Hepatocyte (in vitro differentiated cells): ENCODE data around the gene AKIRIN1. TPM values are rescaled to one million over a fixed set of nuclear protein-coding genes. Genes with fewer than 3 reads are reported as not detected.
"Not testable (repeated sequence)": the region's sequence is repeated elsewhere in the genome, so short reads cannot be mapped to it uniquely, and the experiment has no call there.

ENCODE experiments used
- DNase-seq: peaks from one replicate; pipeline ENCODE4 v3.0.0-alpha.2; 2016; ENCODE audit warnings: low spot score
- H2AFZ ChIP-seq: fragments of 200-600 bp; sonication (generic); 2 replicates; pipeline ENCODE4 v1.6.0; 2016; ENCODE audit warnings: antibody characterized with exemption, mild to moderate bottlenecking
- H3K27ac ChIP-seq: fragments of 200-600 bp; sonication (generic); 2 replicates; pipeline ENCODE4 v1.5.1; 2016; ENCODE audit warnings: mild to moderate bottlenecking
- H3K27me3 ChIP-seq: fragments of 200-600 bp; sonication (generic); 2 replicates; pipeline ENCODE4 v1.6.1; 2016
- H3K36me3 ChIP-seq: fragments of 200-600 bp; sonication (generic); replicated peaks from 2 replicates; pipeline ENCODE4 v1.5.1; 2016; ENCODE audit warnings: low read depth; ENCODE audit not compliant: insufficient read depth
- H3K4me1 ChIP-seq: fragments of 200-600 bp; sonication (generic); 2 replicates; pipeline ENCODE4 v1.5.1; 2016; ENCODE audit warnings: mild to moderate bottlenecking, moderate library complexity; ENCODE audit not compliant: insufficient read depth
- H3K4me2 ChIP-seq: fragments of 200-600 bp; sonication (generic); 2 replicates; pipeline ENCODE4 v1.6.0; 2016
- H3K4me3 ChIP-seq: fragments of 200-600 bp; sonication (generic); 2 replicates; pipeline ENCODE4 v1.5.1; 2016; ENCODE audit warnings: mild to moderate bottlenecking
- H3K79me2 ChIP-seq: fragments of 200-600 bp; sonication (generic); 2 replicates; pipeline ENCODE4 v1.6.0; 2017; ENCODE audit warnings: mild to moderate bottlenecking
- H3K9me2 ChIP-seq: fragments of 200-600 bp; sonication (generic); replicated peaks from 2 replicates; pipeline ENCODE4 v1.6.0; 2017; ENCODE audit warnings: mild to moderate bottlenecking; ENCODE audit not compliant: insufficient read depth
- H3K9me3 ChIP-seq: fragments of 200-600 bp; sonication (generic); 2 replicates; pipeline ENCODE4 v1.5.1; 2016; ENCODE audit warnings: low read depth, mild to moderate bottlenecking
- H4K20me1 ChIP-seq: fragments of 200-600 bp; sonication (generic); 2 replicates; pipeline ENCODE4 v1.6.0; 2016; ENCODE audit warnings: mild to moderate bottlenecking; ENCODE audit not compliant: insufficient read depth, poor library complexity, severe bottlenecking
- CTCF ChIP-seq: fragments of 200-600 bp; sonication (generic); IDR thresholded peaks from 2 replicates; pipeline ENCODE4 v1.5.1; 2016; ENCODE audit warnings: antibody characterized with exemption, mild to moderate bottlenecking; ENCODE audit not compliant: poor library complexity
- EZH2 ChIP-seq: fragments of 200-600 bp; sonication (generic); IDR thresholded peaks from 2 replicates; pipeline ENCODE4 v1.6.1; 2016; ENCODE audit warnings: antibody characterized with exemption, mild to moderate bottlenecking, borderline replicate concordance
- EZH2phosphoT487 ChIP-seq: fragments of 200-600 bp; sonication (generic); IDR thresholded peaks from one replicate; pipeline ENCODE4 v1.6.1; 2018; ENCODE audit warnings: antibody characterized with exemption, mild to moderate bottlenecking, low read depth, moderate library complexity; ENCODE audit not compliant: unreplicated experiment, severe bottlenecking
- WGBS: methylation state at CpG from one replicate; pipeline ENCODE4 v1.1.6; 2016; ENCODE audit warnings: low lambda C conversion rate; ENCODE audit errors: missing lambda C conversion rate; 5-methylcytosine and 5-hydroxymethylcytosine counted together
- polyA plus RNA-seq: library from polyadenylated mRNA; unstranded; fragments of >200 nt; fragmentation: Nextera tagmentation; extraction: Ambion mirVana; gene quantifications from 2 replicates; pipeline ENCODE4 v1.2.1, GENCODE V29; 2016
- total RNA-seq: library from RNA; depleted of rRNA; stranded (reverse); fragments of >200 nt; gene quantifications from 2 replicates; pipeline ENCODE4 v1.2.3, GENCODE V29; 2014

The AKIRIN1 gene
- total and polyA plus RNA-seq, 2 experiments from 2014 or later, result 75.1 to 77.3 TPM

- Histone ChIP-seq H3K4me3 (no peak overlapping the region), H3K79me2 (no peaks in the 10 kb centered on the region), H2AFZ (no peak overlapping the region), H3K27me3 (no peaks in the 10 kb centered on the region), H3K4me2 (no peak overlapping the region), H3K27ac (peak overlapping the region; percentile 84), H3K9me3 (no peaks in the 10 kb centered on the region), H3K9me2 (no peaks in the 10 kb centered on the region), H3K4me1 (no peaks in the 10 kb centered on the region), H4K20me1 (no peaks in the 10 kb centered on the region), H3K36me3 (no peaks in the 10 kb centered on the region)
- WGBS, result 74% methylated on average over 6 of the region's 6 CpGs
- no peak for DNase-seq
- no peak for TF ChIP-seq EZH2phosphoT487
- no peak for TF ChIP-seq CTCF
- TF ChIP-seq EZH2, result no peak
These were observed 55.6 kb downstream of the AKIRIN1 start for GRCh38 chr1:39046613-39047210.

GRCh38 chr1:39047374-39048229 is 56.5 kb downstream of the AKIRIN1 start:
- H3K4me1 ChIP-seq, result no peaks in the 10 kb centered on the region
- H3K4me2 ChIP-seq, result no peak overlapping the region
- TF ChIP-seq EZH2phosphoT487 (no peak), EZH2 (no peak)
- H3K9me3 ChIP-seq, result no peaks in the 10 kb centered on the region
- 58% methylated on average over 12 of the region's 12 CpGs for WGBS
- peak overlapping the region; percentile 84 for H3K27ac ChIP-seq
- no peaks in the 10 kb centered on the region for H3K36me3 ChIP-seq
- no peaks in the 10 kb centered on the region for H3K27me3 ChIP-seq
- H3K4me3 ChIP-seq, result no peak overlapping the region
- H3K9me2 ChIP-seq, result no peaks in the 10 kb centered on the region
- H2AFZ ChIP-seq, result no peak overlapping the region
- no peaks in the 10 kb centered on the region for H4K20me1 ChIP-seq
- no peaks in the 10 kb centered on the region for H3K79me2 ChIP-seq
- DNase-seq, result peak; percentile 72

- WGBS, result 82% methylated on average over 7 of the region's 7 CpGs
- no peak overlapping the region for H3K4me2 ChIP-seq
- H3K27ac ChIP-seq, result peak overlapping the region; percentile 69
- no peaks in the 10 kb centered on the region for H3K79me2 ChIP-seq
- H4K20me1 ChIP-seq, result no peaks in the 10 kb centered on the region
- H2AFZ ChIP-seq, result no peak overlapping the region
- no peaks in the 10 kb centered on the region for H3K9me2 ChIP-seq
- H3K9me3 ChIP-seq, result no peaks in the 10 kb centered on the region
- H3K36me3 ChIP-seq, result no peaks in the 10 kb centered on the region
- H3K27me3 ChIP-seq, result no peaks in the 10 kb centered on the region
- no peak for DNase-seq
- H3K4me1 ChIP-seq, result no peaks in the 10 kb centered on the region
- TF ChIP-seq CTCF (no peak), EZH2 (no peak), EZH2phosphoT487 (no peak)
- no peak overlapping the region for H3K4me3 ChIP-seq
These were observed 57.8 kb downstream of the AKIRIN1 start for GRCh38 chr1:39048745-39049370.

- 97% methylated on average over 4 of the region's 4 CpGs for WGBS
- Histone ChIP-seq H3K4me3 (no peak overlapping the region), H3K27ac (no peak overlapping the region), H3K9me2 (no peaks in the 10 kb centered on the region), H3K36me3 (no peaks in the 10 kb centered on the region), H3K9me3 (no peaks in the 10 kb centered on the region), H3K4me2 (no peak overlapping the region), H4K20me1 (no peaks in the 10 kb centered on the region), H2AFZ (no peak overlapping the region), H3K4me1 (no peaks in the 10 kb centered on the region), H3K79me2 (no peaks in the 10 kb centered on the region), H3K27me3 (no peaks in the 10 kb centered on the region)
- TF ChIP-seq EZH2 (no peak), EZH2phosphoT487 (no peak), CTCF (no peak)
- DNase-seq, result no peak
These were observed 58.9 kb downstream of the AKIRIN1 start for GRCh38 chr1:39050001-39050400.

GRCh38 chr1:39051193-39051850 is 60.2 kb downstream of the AKIRIN1 start:
- H4K20me1 ChIP-seq, H3K9me2 ChIP-seq, DNase-seq, H3K4me2 ChIP-seq, H3K27me3 ChIP-seq, H3K79me2 ChIP-seq, H2AFZ ChIP-seq, H3K36me3 ChIP-seq, H3K4me3 ChIP-seq, H3K9me3 ChIP-seq, H3K27ac ChIP-seq, H3K4me1 ChIP-seq: not testable (repeated sequence)
- WGBS, result 91% methylated on average over 10 of the region's 11 CpGs
